C4-2B (cell line): ENCODE data around the gene SLX4IP.

ENCODE experiments used
- H3K27ac ChIP-seq: fragments of 450-650 bp; 2 replicates; pipeline ENCODE4 v1.5.1; 2017
- CTCF ChIP-seq: fragments of 450-650 bp; conservative IDR thresholded peaks from 2 replicates; pipeline ENCODE4 v1.5.1; 2017; ENCODE audit warnings: mild to moderate bottlenecking
- ZFX ChIP-seq: fragments of 450-650 bp; IDR thresholded peaks from 2 replicates; pipeline ENCODE4 v1.6.1; 2017

Gene SLX4IP

DNA sequence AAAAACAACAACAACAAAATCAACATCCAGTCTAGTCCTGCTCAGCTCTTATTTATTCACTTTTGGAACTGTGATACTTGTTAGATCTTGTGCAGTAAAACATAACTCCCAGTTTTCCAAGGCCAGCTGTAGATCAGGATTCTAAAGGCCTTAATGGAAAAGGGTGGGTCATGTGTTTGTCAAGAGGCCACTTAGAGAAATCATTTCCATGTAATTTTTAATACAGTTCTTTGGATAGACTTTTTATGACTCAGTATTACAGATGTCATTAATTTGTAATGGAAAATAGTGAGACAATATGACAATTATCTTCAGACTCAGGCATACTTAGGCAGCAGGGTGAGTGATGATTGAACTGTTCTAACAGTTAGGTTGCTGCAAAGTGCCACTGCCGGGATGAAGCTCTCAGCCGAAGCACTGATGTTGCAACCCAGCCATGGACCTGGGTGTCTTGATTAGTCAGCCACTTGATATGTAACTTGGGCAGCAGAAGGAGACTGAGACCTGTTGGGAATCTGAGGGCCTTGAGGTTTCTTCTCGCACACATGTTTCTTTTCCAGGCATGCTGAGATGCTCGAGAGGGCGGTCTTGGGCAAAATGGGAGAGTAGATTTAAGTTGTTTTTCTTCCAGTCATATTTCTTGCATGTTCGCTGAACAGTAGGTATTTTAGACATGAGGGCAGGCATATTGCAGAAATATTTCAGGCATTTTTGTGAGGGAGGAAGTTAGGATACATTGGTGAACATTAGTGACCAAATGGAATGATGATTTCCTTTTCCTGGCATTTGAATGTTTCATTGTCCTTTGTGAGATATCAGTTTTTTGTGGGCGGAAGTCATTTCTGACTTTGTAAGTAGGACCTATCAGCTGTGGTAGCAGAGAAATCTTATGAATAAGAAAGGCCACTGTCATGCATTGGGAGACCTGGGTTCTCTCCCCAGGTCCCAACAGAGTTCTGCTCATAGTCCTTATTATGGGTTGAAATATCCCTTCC, 52.3 kb downstream of the SLX4IP start:
- TF ChIP-seq CTCF (no peak), ZFX (no peak)
- H3K27ac ChIP-seq = no peak overlapping the region

DNA sequence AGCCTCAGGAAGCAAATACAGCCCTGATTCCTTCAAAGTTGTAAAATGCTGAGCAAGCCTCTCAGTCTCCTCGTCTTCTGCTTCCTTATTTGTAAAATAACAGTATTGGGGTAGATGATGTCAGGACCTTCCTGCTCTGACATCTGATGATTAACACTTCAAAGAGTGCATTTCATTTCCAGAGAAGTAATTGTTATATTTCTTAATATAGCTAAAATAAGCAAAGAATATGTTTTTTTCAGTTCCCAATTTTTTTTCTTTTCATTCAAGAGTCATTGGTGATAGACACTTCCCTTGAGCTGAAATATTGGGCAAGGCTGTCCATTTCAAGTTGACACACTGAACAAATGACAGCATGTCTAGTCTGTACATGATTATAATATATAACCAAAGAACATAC, 53.4 kb downstream of the SLX4IP start:
- TF ChIP-seq CTCF (no peak), ZFX (no peak)
- H3K27ac ChIP-seq = no peak overlapping the region

DNA sequence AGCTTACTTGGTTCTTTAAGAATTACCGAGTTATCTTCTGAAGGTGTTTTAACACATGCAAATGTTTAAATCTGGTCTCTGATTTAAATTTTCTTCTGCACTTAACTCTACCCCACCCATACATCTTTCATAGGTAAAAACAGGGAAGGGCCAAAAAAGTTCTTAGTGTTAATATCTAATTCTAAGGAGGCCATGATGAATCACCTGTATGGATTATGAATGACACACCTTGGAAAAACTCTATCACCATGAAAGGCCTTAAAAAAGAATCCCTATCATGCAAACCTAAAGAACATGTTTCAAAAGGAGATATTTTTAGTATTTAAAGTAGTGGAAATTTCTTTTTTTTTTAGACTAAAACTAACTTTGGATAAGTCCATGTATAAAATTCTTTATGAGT, 54.7 kb downstream of the SLX4IP start:
- H3K27ac ChIP-seq = no peak overlapping the region
- TF ChIP-seq CTCF (no peak), ZFX (no peak)

DNA sequence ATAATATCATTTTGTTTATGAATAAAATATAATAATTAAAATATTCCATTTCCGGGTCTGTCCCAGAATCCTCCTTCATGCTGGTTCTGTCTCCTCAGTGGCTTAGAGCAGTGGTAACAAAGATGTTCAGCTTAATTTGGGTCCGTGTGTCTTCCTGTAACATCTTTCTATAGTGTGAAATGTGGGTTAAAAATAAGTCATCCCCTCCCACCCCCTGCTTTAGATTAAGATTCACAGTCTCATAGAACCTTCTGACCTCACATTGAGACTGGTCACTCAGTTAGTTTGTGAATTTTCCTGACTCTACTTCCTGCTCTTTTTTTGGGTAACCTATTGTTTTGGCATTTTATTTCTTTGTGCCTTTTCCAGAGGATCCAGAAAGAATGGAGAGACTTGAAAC, 55.2 kb downstream of the SLX4IP start:
- TF ChIP-seq CTCF (no peak), ZFX (no peak)

GRCh38 chr20:10490706-10491105, 55.6 kb downstream of the SLX4IP start:
- no peak for TF ChIP-seq CTCF
- TF ChIP-seq ZFX = no peak
- no peak overlapping the region for H3K27ac ChIP-seq

More for the DNA sequence above, 55.2 kb downstream of the SLX4IP start:
- H3K27ac ChIP-seq = no peak overlapping the region

- H3K27ac ChIP-seq = no peak overlapping the region
- TF ChIP-seq ZFX (no peak), CTCF (no peak)
These were observed 57.0 kb downstream of the SLX4IP start for GRCh38 chr20:10492065-10492464.

DNA sequence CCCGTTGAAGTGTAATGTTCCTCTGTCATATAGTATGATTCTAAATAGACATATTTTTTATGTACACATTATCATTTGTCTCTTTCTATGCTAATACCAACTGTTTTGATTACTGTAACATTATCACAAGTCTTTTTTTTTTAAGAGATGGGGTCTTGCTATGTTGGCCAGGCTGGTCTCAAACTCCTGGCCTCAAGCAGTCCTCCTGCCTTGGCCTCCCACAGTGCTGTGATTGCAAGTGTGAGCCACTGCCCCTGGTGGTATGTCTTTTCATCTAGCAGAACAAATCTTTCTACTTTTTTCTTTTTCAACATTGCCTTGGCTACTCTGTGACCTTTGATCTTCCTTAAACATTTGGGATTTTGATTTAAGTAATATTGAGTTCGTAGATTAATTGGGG, 57.7 kb downstream of the SLX4IP start:
- H3K27ac ChIP-seq = no peak overlapping the region
- TF ChIP-seq CTCF (no peak; the same call in 1 of the 2 replicates), ZFX (no peak)
